Tibial nerve (tissue), 4 donors: ENCODE measurements around the gene CAPN11. TPM values are rescaled to one million over a fixed set of nuclear protein-coding genes. Genes with fewer than 3 reads are reported as not detected.

Experiments
- DNase-seq, 2 donors: peaks; one replicate each; pipeline ENCODE4 v3.0.0-alpha.2; 2019; ENCODE audit warnings: low spot score in 2 of 2
- H3K27ac ChIP-seq, 4 donors: fragments of 200-600 bp; sonication (generic) in 3 of 4; one replicate each; pipeline ENCODE4 v1.5.1; 2017 to 2019; ENCODE audit warnings: mild to moderate bottlenecking in 1 of 4
- H3K27me3 ChIP-seq, 2 donors: fragments of 200-600 bp; sonication (generic) in 1 of 2; one replicate each; pipeline versions ENCODE4 v1.5.1 to v1.6.0; 2017 to 2019
- H3K36me3 ChIP-seq, 3 donors: fragments of 200-600 bp; sonication (generic); one replicate each; pipeline ENCODE4 v1.5.1; 2018 to 2019
- H3K4me1 ChIP-seq, 4 donors: fragments of 200-600 bp; sonication (generic) in 3 of 4; one replicate each; pipeline ENCODE4 v1.5.1; 2017 to 2019
- H3K4me3 ChIP-seq, 4 donors: fragments of 200-600 bp; sonication (generic) in 3 of 4; one replicate each; pipeline ENCODE4 v1.5.1; 2017 to 2019; ENCODE audit warnings: mild to moderate bottlenecking in 1 of 4, moderate library complexity in 1 of 4
- H3K9me3 ChIP-seq, 4 donors: fragments of 200-600 bp; sonication (generic) in 3 of 4; one replicate each; pipeline ENCODE4 v1.5.1; 2017 to 2019
- EP300 ChIP-seq, 2 donors: sonication (generic); formaldehyde crosslinking; IDR thresholded peaks; one replicate each; pipeline ENCODE4 v1.6.1; 2017; ENCODE audit warnings: antibody characterized with exemption in 2 of 2, mild to moderate bottlenecking in 1 of 2
- POLR2A ChIP-seq, 2 donors: fragments of 450-650 bp; IDR thresholded peaks; one replicate each; pipeline ENCODE4 v1.6.1; 2017; ENCODE audit warnings: antibody characterized with exemption in 2 of 2, mild to moderate bottlenecking in 2 of 2, moderate library complexity in 2 of 2
- WGBS, 2 donors: methylation state at CpG; one replicate each; pipeline ENCODE4 v1.1.5; 2018; 5-methylcytosine and 5-hydroxymethylcytosine counted together
- total RNA-seq, 4 donors: library from RNA; depleted of rRNA; stranded (reverse); fragments of >200 nt; gene quantifications; one replicate each; pipeline ENCODE4 v1.1.0, GENCODE V29; 2016
- TF ChIP-seq, protein P1 (sequence below), 5 experiments: fragments of 200-600 bp in 3 of 5; fragments of 450-650 bp in 2 of 5; sonication (generic) in 3 of 5; IDR thresholded peaks; one replicate each; pipeline ENCODE4 v1.5.1; 2016 to 2019; ENCODE audit warnings: antibody characterized with exemption in 5 of 5, mild to moderate bottlenecking in 3 of 5, moderate library complexity in 2 of 5

Gene CAPN11
- total RNA-seq, 4 donors from 2014 or later, result 0.21 to 6.5 (median 4.2) TPM

DNA sequence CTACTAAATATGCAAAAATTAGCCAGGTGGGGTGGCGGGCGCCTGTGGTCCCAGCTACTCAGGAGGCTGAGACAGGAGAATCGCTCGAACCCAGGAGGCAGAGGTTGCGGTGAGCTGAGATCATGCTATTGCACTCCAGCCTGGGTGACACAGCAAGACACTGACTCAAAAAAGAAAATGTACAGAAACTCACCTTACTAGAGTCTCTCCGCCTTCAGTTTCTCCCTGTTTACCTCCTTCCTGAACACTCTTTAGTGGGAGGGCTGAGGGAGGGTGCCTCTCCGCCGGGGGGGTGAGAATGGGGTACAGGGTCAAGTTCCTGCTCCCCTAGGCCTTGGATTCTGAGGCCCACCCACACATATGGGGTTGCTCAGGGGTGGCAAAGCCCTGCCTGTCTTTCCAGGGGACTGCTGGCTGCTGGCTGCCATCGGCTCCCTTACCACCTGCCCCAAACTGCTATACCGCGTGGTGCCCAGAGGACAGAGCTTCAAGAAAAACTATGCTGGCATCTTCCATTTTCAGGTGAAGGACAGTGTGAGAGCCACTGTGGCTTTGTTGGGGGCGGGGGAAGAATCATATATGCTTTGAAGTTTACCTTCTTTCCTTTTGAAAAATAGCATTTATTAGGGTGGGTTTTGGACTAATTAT lies 13.4 kb downstream of the CAPN11 start:
- TF ChIP-seq, protein P1, sequence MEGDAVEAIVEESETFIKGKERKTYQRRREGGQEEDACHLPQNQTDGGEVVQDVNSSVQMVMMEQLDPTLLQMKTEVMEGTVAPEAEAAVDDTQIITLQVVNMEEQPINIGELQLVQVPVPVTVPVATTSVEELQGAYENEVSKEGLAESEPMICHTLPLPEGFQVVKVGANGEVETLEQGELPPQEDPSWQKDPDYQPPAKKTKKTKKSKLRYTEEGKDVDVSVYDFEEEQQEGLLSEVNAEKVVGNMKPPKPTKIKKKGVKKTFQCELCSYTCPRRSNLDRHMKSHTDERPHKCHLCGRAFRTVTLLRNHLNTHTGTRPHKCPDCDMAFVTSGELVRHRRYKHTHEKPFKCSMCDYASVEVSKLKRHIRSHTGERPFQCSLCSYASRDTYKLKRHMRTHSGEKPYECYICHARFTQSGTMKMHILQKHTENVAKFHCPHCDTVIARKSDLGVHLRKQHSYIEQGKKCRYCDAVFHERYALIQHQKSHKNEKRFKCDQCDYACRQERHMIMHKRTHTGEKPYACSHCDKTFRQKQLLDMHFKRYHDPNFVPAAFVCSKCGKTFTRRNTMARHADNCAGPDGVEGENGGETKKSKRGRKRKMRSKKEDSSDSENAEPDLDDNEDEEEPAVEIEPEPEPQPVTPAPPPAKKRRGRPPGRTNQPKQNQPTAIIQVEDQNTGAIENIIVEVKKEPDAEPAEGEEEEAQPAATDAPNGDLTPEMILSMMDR (IDR thresholded peaks at IDR 0.05), result no peak
- no peak for TF ChIP-seq POLR2A (IDR thresholded peaks at IDR 0.05)
- TF ChIP-seq EP300 (IDR thresholded peaks at IDR 0.05), result no peak
- DNase-seq, result no peak
- Histone ChIP-seq H3K4me1 (peaks cover 0 to 17% (median 0%) of the 10 kb centered on the region in 4 donors), H3K27ac (no peak overlapping the region), H3K9me3 (no peaks in the 10 kb centered on the region), H3K27me3 (no peaks in the 10 kb centered on the region), H3K4me3 (no peak overlapping the region), H3K36me3 (no peaks in the 10 kb centered on the region)
- WGBS, 2 donors, result 78 to 81% methylated on average over 12 of the region's 12 CpGs

DNA sequence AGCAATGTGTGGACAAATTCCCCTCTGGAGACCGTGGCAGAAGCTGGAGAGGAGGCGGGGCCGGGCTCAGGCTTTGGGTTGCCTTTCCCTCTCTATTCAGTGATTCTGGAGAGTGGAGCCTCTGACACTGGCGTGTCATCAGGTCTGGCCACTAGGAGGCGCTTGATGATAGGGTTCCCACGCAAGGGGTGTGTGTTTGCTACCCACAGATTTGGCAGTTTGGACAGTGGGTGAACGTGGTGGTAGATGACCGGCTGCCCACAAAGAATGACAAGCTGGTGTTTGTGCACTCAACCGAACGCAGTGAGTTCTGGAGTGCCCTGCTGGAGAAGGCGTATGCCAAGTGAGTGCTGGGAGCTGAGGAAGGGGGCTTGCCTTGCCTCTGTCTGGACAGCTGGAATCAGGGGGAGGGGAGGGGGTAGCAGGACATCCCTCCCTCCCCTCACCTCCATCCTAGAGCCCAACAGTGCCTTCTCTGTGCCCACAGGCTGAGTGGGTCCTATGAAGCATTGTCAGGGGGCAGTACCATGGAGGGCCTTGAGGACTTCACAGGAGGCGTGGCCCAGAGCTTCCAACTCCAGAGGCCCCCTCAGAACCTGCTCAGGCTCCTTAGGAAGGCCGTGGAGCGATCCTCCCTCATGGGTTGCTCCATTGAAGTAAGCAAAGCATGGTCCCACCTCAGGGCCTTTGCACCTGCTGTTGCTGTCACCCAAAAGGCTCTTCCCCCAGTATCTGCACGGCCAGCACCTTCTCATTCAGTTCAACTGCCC lies 14.3 kb downstream of the CAPN11 start:
- peak; percentile 82 to 94 for DNase-seq
- Histone ChIP-seq H3K4me1 (peaks cover 0 to 25% (median 0%) of the 10 kb centered on the region in 4 donors), H3K27ac (no peak overlapping the region)

DNA sequence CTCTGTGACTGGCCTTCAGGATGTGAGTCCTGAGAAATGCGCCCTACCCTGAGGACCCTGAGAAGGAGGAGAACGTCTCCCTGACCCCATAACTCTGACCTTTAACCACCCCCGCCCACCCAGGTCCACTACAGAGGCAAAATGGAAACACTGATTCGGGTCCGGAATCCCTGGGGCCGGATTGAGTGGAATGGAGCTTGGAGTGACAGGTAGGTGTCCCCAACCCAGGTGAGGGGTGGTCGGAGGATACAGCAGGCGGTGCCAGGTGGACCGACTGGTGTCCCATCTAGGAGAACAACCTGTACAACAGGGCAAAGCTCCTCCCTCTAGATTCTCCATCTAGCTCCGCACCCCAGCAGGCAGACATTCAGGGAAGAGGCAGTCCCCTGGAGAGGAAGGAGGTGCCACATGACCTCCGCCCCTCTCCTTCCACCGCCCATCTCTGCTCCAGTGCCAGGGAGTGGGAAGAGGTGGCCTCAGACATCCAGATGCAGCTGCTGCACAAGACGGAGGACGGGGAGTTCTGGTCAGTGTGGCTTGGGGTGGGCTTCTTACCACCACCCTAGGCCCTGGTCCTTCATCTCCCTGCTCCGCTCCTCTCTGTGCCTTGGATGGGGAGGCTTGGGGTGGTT lies 17.6 kb downstream of the CAPN11 start:
- peaks cover 0 to 24% (median 0%) of the 10 kb centered on the region in 4 donors for H3K4me1 ChIP-seq
- H3K36me3 ChIP-seq, result no peaks in the 10 kb centered on the region
- no peak for DNase-seq
- no peaks in the 10 kb centered on the region for H3K9me3 ChIP-seq
- no peaks in the 10 kb centered on the region for H3K27me3 ChIP-seq
- no peak for TF ChIP-seq POLR2A (IDR thresholded peaks at IDR 0.05)
- TF ChIP-seq, protein P1 (IDR thresholded peaks at IDR 0.05), result no peak
- no peak for TF ChIP-seq EP300 (IDR thresholded peaks at IDR 0.05)
- H3K27ac ChIP-seq, result no peak overlapping the region
- H3K4me3 ChIP-seq, result no peak overlapping the region
- 72 to 80% methylated on average over 14 to 15 of the region's 15 CpGs for WGBS, 2 donors

More for the DNA sequence above, 14.3 kb downstream of the CAPN11 start:
- Histone ChIP-seq H3K27me3 (no peaks in the 10 kb centered on the region), H3K9me3 (no peaks in the 10 kb centered on the region), H3K4me3 (no peak overlapping the region), H3K36me3 (no peaks in the 10 kb centered on the region)
- TF ChIP-seq POLR2A (IDR thresholded peaks at IDR 0.05), result no peak
- peak in 1 of 2 donors; percentile 42 for TF ChIP-seq EP300 (IDR thresholded peaks at IDR 0.05)
- TF ChIP-seq, protein P1 (IDR thresholded peaks at IDR 0.05), result peak; percentile 84 to 94 (median 91)
- 22 to 25% methylated on average over 15 of the region's 15 CpGs for WGBS, 2 donors

DNA sequence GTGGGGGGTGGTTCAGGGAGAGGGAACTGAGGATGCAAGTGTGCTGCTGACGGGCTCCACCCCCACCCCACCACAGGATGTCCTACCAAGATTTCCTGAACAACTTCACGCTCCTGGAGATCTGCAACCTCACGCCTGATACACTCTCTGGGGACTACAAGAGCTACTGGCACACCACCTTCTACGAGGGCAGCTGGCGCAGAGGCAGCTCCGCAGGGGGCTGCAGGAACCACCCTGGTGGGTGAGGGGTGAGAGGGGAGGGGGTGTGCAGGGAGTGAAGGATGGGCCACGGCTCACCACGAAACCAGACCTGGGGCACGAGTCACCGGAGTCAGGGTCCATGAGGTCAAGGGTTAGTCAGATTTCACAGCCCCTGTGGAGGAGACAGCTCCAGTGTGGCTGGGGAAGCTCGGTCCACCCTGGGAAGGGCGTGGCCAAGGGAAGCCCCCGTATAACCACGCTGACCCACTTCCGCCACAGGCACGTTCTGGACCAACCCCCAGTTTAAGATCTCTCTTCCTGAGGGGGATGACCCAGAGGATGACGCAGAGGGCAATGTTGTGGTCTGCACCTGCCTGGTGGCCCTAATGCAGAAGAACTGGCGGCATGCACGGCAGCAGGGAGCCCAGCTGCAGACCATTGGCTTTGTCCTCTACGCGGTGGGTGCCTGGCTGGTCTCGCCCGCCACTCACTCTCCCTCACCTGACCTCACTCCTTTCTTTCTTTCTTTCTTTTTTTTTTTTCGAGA lies 18.3 kb downstream of the CAPN11 start:
- Histone ChIP-seq H3K4me3 (no peak overlapping the region), H3K4me1 (peaks cover 0 to 24% (median 0%) of the 10 kb centered on the region in 4 donors), H3K9me3 (no peaks in the 10 kb centered on the region), H3K27ac (no peak overlapping the region), H3K36me3 (no peaks in the 10 kb centered on the region), H3K27me3 (no peaks in the 10 kb centered on the region)
- no peak for DNase-seq
- WGBS, 2 donors, result 71 to 74% methylated on average over 23 to 24 of the region's 24 CpGs
- TF ChIP-seq POLR2A (IDR thresholded peaks at IDR 0.05), result no peak
- TF ChIP-seq, protein P1 (IDR thresholded peaks at IDR 0.05), result no peak
- no peak for TF ChIP-seq EP300 (IDR thresholded peaks at IDR 0.05)
